SK-N-SH (cell line): ENCODE measurements around the gene PCSK2. TPM values are rescaled to one million over a fixed set of nuclear protein-coding genes. Genes with fewer than 3 reads are reported as not detected.

Experiments used
- CTCF ChIA-PET: fragments of 300-600, 350-600 bp; formaldehyde crosslinking; extraction: SDS; loops from one replicate; lab custom pipeline; 2021; lab: Yijun Ruan, JAX
- POLR2A ChIA-PET: fragments of 350-600 bp; sonication (Branson Sonifier 250); formaldehyde crosslinking; extraction: SDS; loops from one replicate; lab custom pipeline; 2020; ENCODE audit warnings: antibody characterized with exemption, inconsistent platforms; lab: Yijun Ruan, JAX
- DNase-seq: peaks from one replicate; pipeline ENCODE4 v3.0.0; 2012
- H2AFZ ChIP-seq: fragments of 200-600 bp; sonication (generic); 2 replicates; pipeline ENCODE4 v1.8.1; 2016; ENCODE audit warnings: antibody characterized with exemption, mild to moderate bottlenecking, low read depth
- H3F3A ChIP-seq: fragments of 200-600 bp; sonication (generic); replicated peaks from 2 replicates; pipeline ENCODE3; 2016; ENCODE audit warnings: antibody characterized with exemption, mild to moderate bottlenecking; ENCODE audit not compliant: insufficient read depth
- H3K27ac ChIP-seq, 2 experiments: fragments of 200-500 bp in 1 of 2; fragments of 200-600 bp in 1 of 2; sonication (Bioruptor generic) in 1 of 2; sonication (generic), shearing (Covaris generic) in 1 of 2; 2 replicates each; pipeline versions ENCODE4 v1.5.1 to v1.6.1; 2014 to 2016; ENCODE audit warnings: low read depth in 2 of 2, inconsistent platforms in 1 of 2, low read length in 1 of 2, mild to moderate bottlenecking in 1 of 2, mixed read lengths in 1 of 2
- H3K27me3 ChIP-seq: fragments of 200-600 bp; sonication (generic), shearing (Covaris generic); 2 replicates; pipeline ENCODE4 v1.6.1; 2016; ENCODE audit warnings: mixed run types; ENCODE audit not compliant: insufficient read depth
- H3K36me3 ChIP-seq, 2 experiments: fragments of 200-500 bp in 1 of 2; fragments of 200-600 bp in 1 of 2; sonication (Bioruptor generic) in 1 of 2; sonication (generic) in 1 of 2; replicated peaks in 1 of 2; 2 replicates each; pipeline versions ENCODE3 to v1.5.1; 2014 to 2016; ENCODE audit warnings: low read length in 1 of 2, mild to moderate bottlenecking in 1 of 2; ENCODE audit not compliant: insufficient read depth in 2 of 2, control insufficient read depth in 1 of 2
- H3K4me1 ChIP-seq, 2 experiments: fragments of 200-500 bp in 1 of 2; fragments of 200-600 bp in 1 of 2; sonication (Bioruptor generic) in 1 of 2; sonication (generic), shearing (Covaris generic) in 1 of 2; 2 replicates each; pipeline versions ENCODE4 v1.5.1 to v1.6.1; 2014 to 2016; ENCODE audit warnings: low read depth in 1 of 2, low read length in 1 of 2, mixed run types in 1 of 2; ENCODE audit not compliant: insufficient read depth in 2 of 2, control insufficient read depth in 1 of 2
- H3K4me2 ChIP-seq: fragments of 200-600 bp; sonication (generic), shearing (Covaris generic); 2 replicates; pipeline ENCODE4 v1.6.1; 2017; ENCODE audit warnings: mixed run types
- H3K4me3 ChIP-seq, 2 experiments: fragments of 200-500 bp in 1 of 2; fragments of 200-600 bp in 1 of 2; sonication (Bioruptor generic) in 1 of 2; sonication (generic), shearing (Covaris generic) in 1 of 2; 2 replicates each; pipeline versions ENCODE4 v1.5.1 to v1.8.1; 2014 to 2016; ENCODE audit warnings: low read depth in 2 of 2, inconsistent platforms in 1 of 2, low read length in 1 of 2, mild to moderate bottlenecking in 1 of 2, mixed read lengths in 1 of 2, moderate library complexity in 1 of 2
- H3K79me2 ChIP-seq: fragments of 200-600 bp; sonication (generic); 2 replicates; pipeline ENCODE4 v1.8.1; 2017; ENCODE audit warnings: mild to moderate bottlenecking; ENCODE audit not compliant: insufficient read depth
- H3K9ac ChIP-seq: fragments of 200-600 bp; sonication (generic); 2 replicates; pipeline ENCODE4 v1.6.1; 2017; ENCODE audit warnings: mixed run types
- H3K9me2 ChIP-seq: fragments of 200-600 bp; sonication (generic); 2 replicates; pipeline ENCODE4 v1.6.1; 2017; ENCODE audit warnings: mixed run types
- H3K9me3 ChIP-seq: fragments of 200-600 bp; sonication (generic); 2 replicates; pipeline ENCODE4 v1.6.1; 2017; ENCODE audit warnings: mixed run types, mild to moderate bottlenecking, moderate library complexity
- H4K20me1 ChIP-seq: fragments of 200-600 bp; sonication (generic); 2 replicates; pipeline ENCODE4 v1.6.1; 2017; ENCODE audit warnings: mild to moderate bottlenecking, mixed run types; ENCODE audit not compliant: insufficient read depth
- EZH2phosphoT487 ChIP-seq: fragments of 200-600 bp; sonication (generic); IDR thresholded peaks from 2 replicates; pipeline ENCODE4 v1.6.1; 2017; ENCODE audit warnings: low read depth, mixed run types, mild to moderate bottlenecking, antibody characterized with exemption, moderate library complexity, borderline replicate concordance
- FOXM1 ChIP-seq: IDR thresholded peaks from 2 replicates; pipeline ENCODE4 v1.4.0; 2012; ENCODE audit warnings: low read depth, mild to moderate bottlenecking
- GABPA ChIP-seq: IDR thresholded peaks from 2 replicates; pipeline ENCODE4 v1.4.0; 2012; ENCODE audit warnings: low read depth, mild to moderate bottlenecking
- JUND ChIP-seq: IDR thresholded peaks from 2 replicates; pipeline ENCODE4 v1.4.0; 2012
- POLR2AphosphoS5 ChIP-seq: IDR thresholded peaks from 2 replicates; pipeline ENCODE4 v1.6.1; 2012; ENCODE audit warnings: low read depth, low read length
- RCOR1 ChIP-seq: fragments of 150-350 bp; IDR thresholded peaks from 2 replicates; pipeline ENCODE4 v1.6.1; 2017; ENCODE audit warnings: antibody characterized with exemption, low read length
- RXRA ChIP-seq: IDR thresholded peaks from 2 replicates; pipeline ENCODE4 v1.4.0; 2012; ENCODE audit warnings: low read depth, mild to moderate bottlenecking, borderline replicate concordance
- SIN3A ChIP-seq: IDR thresholded peaks from 2 replicates; pipeline ENCODE4 v1.6.1; 2012; ENCODE audit warnings: low read depth, mild to moderate bottlenecking, low read length, moderate library complexity, borderline replicate concordance
- SMC3 ChIP-seq: IDR thresholded peaks from 2 replicates; pipeline ENCODE4 v1.6.1; 2012; ENCODE audit warnings: low read depth, low read length, improper control_type of control experiment
- TAF1 ChIP-seq: IDR thresholded peaks from 2 replicates; pipeline ENCODE4 v1.6.1; 2012; ENCODE audit warnings: low read depth, mild to moderate bottlenecking, low read length, moderate library complexity, borderline replicate concordance
- TCF12 ChIP-seq: IDR thresholded peaks from 2 replicates; pipeline ENCODE4 v1.4.0; 2012
- TEAD4 ChIP-seq: IDR thresholded peaks from 2 replicates; pipeline ENCODE4 v1.4.0; 2012; ENCODE audit warnings: mild to moderate bottlenecking, borderline replicate concordance; ENCODE audit not compliant: insufficient read depth
- YY1 ChIP-seq: IDR thresholded peaks from 2 replicates; pipeline ENCODE4 v1.4.0; 2012; ENCODE audit warnings: low read depth, mild to moderate bottlenecking
- WGBS: methylation state at CpG from one replicate; pipeline ENCODE4 v1.1.6; 2017; ENCODE audit warnings: low lambda C conversion rate; 5-methylcytosine and 5-hydroxymethylcytosine counted together
- polyA plus RNA-seq, 3 experiments: library from polyadenylated mRNA; depleted of rRNA; stranded (reverse); fragments of >200 nt; gene quantifications; 2 replicates each; pipeline ENCODE4 v1.2.3, GENCODE V29; 2012
- TF ChIP-seq, protein P1 (sequence below): IDR thresholded peaks from 2 replicates; pipeline ENCODE4 v1.4.0; 2012; ENCODE audit warnings: low read depth
- TF ChIP-seq, protein P2 (sequence below): fragments of 150-350 bp; IDR thresholded peaks from 2 replicates; pipeline ENCODE4 v1.6.1; 2016; ENCODE audit warnings: mild to moderate bottlenecking, low read depth, low read length
- TF ChIP-seq, protein P3 (sequence below): fragments of 200-600 bp; sonication (generic); IDR thresholded peaks from 2 replicates; pipeline ENCODE4 v1.6.1; 2017; ENCODE audit warnings: antibody characterized with exemption, mild to moderate bottlenecking, moderate library complexity
- TF ChIP-seq, protein P4 (sequence below): IDR thresholded peaks from 2 replicates; pipeline ENCODE4 v1.4.0; 2012; ENCODE audit warnings: low read depth, borderline replicate concordance
- TF ChIP-seq, protein P5 (sequence below): IDR thresholded peaks from 2 replicates; pipeline ENCODE4 v1.4.0; 2012; ENCODE audit warnings: low read depth, borderline replicate concordance
- TF ChIP-seq, protein P6 (sequence below): IDR thresholded peaks from 2 replicates; pipeline ENCODE4 v1.6.1; 2012; ENCODE audit warnings: mild to moderate bottlenecking, low read depth, low read length, moderate library complexity

PCSK2 gene
- polyA plus RNA-seq, 1 of the 3 experiments (the other 2 are of a cell fraction) = not detected

DNA sequence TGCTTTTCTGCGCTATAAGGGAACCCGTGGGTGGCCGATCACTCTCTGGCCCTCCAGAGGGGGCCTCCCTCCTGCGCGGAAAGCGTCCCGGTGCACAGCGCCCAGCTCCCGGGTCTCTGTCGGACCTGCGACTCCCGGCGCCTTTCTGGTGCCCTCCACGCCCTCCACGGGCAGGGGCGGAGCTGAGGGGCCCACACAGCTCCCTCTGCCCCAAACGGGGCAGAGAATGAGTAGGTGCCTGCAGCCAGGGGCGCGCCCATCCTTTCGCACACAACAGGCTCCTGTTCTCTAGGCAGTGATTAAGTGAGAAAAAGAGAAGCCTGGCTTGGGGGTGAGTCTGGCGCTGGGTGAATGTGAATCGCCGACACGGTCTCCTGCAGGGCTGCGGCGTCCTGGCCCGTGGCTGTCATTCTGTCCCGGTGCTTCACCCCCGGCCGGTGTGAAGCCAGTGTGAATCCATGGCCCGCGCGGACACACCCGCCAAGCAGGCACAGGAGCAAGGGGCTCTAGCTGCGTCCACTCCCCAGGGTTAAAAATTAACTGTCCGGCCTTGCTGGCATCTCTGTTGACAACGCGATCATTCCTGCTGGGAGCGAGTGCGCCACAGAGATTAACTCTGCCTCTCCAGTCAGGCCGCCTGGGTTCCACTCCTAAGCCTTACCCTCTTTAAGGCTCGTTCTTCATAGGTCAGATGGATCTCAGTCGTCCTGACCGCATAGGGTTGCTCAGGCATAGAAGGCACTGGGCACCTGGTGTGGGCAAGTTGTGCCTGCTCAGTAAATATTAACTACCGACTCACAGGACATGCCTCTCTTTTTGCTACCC, 88.8 kb downstream of the PCSK2 start (continued):
- TF ChIP-seq, protein P1, sequence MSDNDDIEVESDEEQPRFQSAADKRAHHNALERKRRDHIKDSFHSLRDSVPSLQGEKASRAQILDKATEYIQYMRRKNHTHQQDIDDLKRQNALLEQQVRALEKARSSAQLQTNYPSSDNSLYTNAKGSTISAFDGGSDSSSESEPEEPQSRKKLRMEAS = no peak
- TF ChIP-seq, protein P2, sequence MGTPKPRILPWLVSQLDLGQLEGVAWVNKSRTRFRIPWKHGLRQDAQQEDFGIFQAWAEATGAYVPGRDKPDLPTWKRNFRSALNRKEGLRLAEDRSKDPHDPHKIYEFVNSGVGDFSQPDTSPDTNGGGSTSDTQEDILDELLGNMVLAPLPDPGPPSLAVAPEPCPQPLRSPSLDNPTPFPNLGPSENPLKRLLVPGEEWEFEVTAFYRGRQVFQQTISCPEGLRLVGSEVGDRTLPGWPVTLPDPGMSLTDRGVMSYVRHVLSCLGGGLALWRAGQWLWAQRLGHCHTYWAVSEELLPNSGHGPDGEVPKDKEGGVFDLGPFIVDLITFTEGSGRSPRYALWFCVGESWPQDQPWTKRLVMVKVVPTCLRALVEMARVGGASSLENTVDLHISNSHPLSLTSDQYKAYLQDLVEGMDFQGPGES = no peak
- TF ChIP-seq, protein P3, sequence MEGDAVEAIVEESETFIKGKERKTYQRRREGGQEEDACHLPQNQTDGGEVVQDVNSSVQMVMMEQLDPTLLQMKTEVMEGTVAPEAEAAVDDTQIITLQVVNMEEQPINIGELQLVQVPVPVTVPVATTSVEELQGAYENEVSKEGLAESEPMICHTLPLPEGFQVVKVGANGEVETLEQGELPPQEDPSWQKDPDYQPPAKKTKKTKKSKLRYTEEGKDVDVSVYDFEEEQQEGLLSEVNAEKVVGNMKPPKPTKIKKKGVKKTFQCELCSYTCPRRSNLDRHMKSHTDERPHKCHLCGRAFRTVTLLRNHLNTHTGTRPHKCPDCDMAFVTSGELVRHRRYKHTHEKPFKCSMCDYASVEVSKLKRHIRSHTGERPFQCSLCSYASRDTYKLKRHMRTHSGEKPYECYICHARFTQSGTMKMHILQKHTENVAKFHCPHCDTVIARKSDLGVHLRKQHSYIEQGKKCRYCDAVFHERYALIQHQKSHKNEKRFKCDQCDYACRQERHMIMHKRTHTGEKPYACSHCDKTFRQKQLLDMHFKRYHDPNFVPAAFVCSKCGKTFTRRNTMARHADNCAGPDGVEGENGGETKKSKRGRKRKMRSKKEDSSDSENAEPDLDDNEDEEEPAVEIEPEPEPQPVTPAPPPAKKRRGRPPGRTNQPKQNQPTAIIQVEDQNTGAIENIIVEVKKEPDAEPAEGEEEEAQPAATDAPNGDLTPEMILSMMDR = no peak
- TF ChIP-seq, protein P4, sequence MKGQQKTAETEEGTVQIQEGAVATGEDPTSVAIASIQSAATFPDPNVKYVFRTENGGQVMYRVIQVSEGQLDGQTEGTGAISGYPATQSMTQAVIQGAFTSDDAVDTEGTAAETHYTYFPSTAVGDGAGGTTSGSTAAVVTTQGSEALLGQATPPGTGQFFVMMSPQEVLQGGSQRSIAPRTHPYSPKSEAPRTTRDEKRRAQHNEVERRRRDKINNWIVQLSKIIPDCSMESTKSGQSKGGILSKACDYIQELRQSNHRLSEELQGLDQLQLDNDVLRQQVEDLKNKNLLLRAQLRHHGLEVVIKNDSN = no peak
- TF ChIP-seq GABPA = no peak
- no peak for TF ChIP-seq YY1
- TF ChIP-seq SMC3 = no peak
- TF ChIP-seq SIN3A = no peak

DNA sequence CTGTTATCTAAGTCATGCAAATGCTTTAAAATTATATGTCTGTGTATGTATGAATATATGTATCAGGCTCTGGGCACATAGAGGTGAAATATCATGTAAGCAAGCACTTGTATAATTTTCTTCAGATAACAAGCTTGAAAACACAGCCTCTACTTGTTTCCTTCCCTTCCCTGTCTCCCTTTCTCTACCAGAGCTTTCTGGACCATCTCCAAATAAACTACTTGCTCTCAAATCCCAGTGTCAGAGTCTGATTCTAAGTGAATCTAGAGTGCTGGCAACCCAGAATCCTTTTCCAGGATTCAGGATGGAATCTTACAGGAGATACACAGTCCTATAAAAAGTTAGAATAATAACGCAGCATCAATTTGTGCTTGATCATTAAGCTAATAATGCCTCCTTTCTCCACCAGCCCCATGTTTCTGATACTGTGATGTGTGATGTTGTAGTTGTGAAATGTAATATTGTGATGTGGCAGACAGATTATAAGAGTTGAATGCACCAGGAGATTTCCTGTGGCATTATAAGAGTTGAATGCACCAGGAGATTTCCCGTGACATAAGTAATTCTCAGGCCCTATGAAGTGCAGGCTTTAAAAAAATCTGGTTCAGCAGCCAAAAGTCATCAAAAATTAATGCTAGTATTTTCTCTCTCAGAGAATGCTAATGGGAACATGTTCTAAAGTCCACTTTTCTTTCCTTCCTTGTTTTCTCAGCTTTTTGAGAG, 89.6 kb downstream of the PCSK2 start:
- Histone ChIP-seq H3K9ac (no peak overlapping the region), H3K27ac (no peak overlapping the region), H3K9me2 (no peaks in the 10 kb centered on the region), H3K9me3 (no peaks in the 10 kb centered on the region), H3K4me3 (no peak overlapping the region), H4K20me1 (no peaks in the 10 kb centered on the region), H3K4me1 (no peaks in the 10 kb centered on the region), H3F3A (no peaks in the 10 kb centered on the region), H3K4me2 (no peak overlapping the region), H3K27me3 (no peaks in the 10 kb centered on the region), H2AFZ (no peak overlapping the region), H3K79me2 (no peaks in the 10 kb centered on the region), H3K36me3 (no peaks in the 10 kb centered on the region)
- 11% methylated on average over 2 of the region's 2 CpGs for WGBS
- POLR2A ChIA-PET = no interaction called here
- no peak for DNase-seq
- CTCF ChIA-PET = interaction anchor here (0.9 to 1.4 kb wide), 2 partner anchors 9 to 15 kb away, joined by 3 read pairs; no protein-coding TSS in a partner anchor
- TF ChIP-seq YY1 (no peak), RXRA (no peak), SIN3A (no peak), TEAD4 (no peak), TAF1 (no peak), FOXM1 (no peak), POLR2AphosphoS5 (no peak), RCOR1 (no peak), EZH2phosphoT487 (no peak), SMC3 (no peak), JUND (no peak), TCF12 (no peak)
- TF ChIP-seq, protein P5, sequence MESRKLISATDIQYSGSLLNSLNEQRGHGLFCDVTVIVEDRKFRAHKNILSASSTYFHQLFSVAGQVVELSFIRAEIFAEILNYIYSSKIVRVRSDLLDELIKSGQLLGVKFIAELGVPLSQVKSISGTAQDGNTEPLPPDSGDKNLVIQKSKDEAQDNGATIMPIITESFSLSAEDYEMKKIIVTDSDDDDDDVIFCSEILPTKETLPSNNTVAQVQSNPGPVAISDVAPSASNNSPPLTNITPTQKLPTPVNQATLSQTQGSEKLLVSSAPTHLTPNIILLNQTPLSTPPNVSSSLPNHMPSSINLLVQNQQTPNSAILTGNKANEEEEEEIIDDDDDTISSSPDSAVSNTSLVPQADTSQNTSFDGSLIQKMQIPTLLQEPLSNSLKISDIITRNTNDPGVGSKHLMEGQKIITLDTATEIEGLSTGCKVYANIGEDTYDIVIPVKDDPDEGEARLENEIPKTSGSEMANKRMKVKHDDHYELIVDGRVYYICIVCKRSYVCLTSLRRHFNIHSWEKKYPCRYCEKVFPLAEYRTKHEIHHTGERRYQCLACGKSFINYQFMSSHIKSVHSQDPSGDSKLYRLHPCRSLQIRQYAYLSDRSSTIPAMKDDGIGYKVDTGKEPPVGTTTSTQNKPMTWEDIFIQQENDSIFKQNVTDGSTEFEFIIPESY = no peak
- TF ChIP-seq, protein P6, sequence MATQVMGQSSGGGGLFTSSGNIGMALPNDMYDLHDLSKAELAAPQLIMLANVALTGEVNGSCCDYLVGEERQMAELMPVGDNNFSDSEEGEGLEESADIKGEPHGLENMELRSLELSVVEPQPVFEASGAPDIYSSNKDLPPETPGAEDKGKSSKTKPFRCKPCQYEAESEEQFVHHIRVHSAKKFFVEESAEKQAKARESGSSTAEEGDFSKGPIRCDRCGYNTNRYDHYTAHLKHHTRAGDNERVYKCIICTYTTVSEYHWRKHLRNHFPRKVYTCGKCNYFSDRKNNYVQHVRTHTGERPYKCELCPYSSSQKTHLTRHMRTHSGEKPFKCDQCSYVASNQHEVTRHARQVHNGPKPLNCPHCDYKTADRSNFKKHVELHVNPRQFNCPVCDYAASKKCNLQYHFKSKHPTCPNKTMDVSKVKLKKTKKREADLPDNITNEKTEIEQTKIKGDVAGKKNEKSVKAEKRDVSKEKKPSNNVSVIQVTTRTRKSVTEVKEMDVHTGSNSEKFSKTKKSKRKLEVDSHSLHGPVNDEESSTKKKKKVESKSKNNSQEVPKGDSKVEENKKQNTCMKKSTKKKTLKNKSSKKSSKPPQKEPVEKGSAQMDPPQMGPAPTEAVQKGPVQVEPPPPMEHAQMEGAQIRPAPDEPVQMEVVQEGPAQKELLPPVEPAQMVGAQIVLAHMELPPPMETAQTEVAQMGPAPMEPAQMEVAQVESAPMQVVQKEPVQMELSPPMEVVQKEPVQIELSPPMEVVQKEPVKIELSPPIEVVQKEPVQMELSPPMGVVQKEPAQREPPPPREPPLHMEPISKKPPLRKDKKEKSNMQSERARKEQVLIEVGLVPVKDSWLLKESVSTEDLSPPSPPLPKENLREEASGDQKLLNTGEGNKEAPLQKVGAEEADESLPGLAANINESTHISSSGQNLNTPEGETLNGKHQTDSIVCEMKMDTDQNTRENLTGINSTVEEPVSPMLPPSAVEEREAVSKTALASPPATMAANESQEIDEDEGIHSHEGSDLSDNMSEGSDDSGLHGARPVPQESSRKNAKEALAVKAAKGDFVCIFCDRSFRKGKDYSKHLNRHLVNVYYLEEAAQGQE = no peak
